ENCODE results near the gene MYOG. TPM values are rescaled to one million over a fixed set of nuclear protein-coding genes. Genes with fewer than 3 reads are reported as not detected.

MYOG gene
- total and polyA plus RNA-seq, 10 of the 15 experiments (the other 5 are each of a cell fraction or from before 2014, with no cell fraction given): not detected

- TF ChIP-seq IRF5 (IDR thresholded peaks at IDR 0.05; ENCODE audit: borderline replicate concordance) (no peak), ESRRA (IDR thresholded peaks at IDR 0.05; ENCODE audit: low read length) (no peak), JUNB (IDR thresholded peaks at IDR 0.05) (no peak)
- TF ChIP-seq, protein P1, sequence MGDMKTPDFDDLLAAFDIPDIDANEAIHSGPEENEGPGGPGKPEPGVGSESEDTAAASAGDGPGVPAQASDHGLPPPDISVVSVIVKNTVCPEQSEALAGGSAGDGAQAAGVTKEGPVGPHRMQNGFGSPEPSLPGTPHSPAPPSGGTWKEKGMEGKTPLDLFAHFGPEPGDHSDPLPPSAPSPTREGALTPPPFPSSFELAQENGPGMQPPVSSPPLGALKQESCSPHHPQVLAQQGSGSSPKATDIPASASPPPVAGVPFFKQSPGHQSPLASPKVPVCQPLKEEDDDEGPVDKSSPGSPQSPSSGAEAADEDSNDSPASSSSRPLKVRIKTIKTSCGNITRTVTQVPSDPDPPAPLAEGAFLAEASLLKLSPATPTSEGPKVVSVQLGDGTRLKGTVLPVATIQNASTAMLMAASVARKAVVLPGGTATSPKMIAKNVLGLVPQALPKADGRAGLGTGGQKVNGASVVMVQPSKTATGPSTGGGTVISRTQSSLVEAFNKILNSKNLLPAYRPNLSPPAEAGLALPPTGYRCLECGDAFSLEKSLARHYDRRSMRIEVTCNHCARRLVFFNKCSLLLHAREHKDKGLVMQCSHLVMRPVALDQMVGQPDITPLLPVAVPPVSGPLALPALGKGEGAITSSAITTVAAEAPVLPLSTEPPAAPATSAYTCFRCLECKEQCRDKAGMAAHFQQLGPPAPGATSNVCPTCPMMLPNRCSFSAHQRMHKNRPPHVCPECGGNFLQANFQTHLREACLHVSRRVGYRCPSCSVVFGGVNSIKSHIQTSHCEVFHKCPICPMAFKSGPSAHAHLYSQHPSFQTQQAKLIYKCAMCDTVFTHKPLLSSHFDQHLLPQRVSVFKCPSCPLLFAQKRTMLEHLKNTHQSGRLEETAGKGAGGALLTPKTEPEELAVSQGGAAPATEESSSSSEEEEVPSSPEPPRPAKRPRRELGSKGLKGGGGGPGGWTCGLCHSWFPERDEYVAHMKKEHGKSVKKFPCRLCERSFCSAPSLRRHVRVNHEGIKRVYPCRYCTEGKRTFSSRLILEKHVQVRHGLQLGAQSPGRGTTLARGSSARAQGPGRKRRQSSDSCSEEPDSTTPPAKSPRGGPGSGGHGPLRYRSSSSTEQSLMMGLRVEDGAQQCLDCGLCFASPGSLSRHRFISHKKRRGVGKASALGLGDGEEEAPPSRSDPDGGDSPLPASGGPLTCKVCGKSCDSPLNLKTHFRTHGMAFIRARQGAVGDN (IDR thresholded peaks at IDR 0.05): no peak
Measured at GRCh38 chr1:203126866-203127665, 41.3 kb upstream of the MYOG start (continued).

DNA sequence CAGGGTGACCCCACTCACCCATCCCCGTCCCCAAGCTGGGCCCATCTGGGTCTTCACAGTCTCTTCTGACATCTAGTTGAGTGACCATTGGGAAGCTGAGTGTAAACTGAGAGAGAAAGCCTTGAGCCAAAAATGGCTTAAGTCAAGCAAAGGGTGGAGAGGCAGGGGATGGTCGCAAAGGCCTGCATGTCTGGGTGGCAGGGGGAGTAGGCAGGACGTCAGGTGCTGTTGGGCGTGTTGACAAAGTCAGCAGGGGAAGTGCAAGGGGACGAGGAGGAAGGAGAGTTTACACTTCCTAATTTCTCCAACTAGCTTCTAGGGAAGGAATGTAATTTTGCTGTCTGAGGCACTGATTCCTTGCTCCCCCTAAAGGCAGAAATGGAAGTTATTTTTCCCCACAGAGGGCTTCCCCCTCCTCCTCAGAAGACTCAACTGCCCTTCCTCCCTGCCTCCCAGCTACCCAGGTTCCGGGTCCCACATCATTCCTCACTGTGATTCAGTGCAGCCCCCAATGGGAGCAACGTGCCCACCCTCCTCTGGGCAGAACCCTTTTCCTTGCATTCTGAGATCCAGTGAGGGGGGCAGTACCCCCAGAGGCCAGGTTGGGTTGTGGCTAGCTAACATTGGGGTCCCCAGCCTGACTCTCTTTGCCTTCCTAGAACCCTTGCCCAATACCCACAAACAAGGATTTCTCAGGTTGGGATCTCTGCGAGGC lies 40.5 kb upstream of the MYOG start:
- DNase-seq (ENCODE audit: low read depth, low spot score) (no peak), FAIRE-seq (no peak), ATAC-seq (no peak)
- in situ Hi-C loops (cut with MboI): no loop called here
- Histone ChIP-seq H3K4me1 (ENCODE audit: control insufficient read depth, insufficient read depth, low read length) (no peaks in the 10 kb centered on the region), H3K9ac (ENCODE audit: control insufficient read depth, insufficient read depth, low read length) (no peak overlapping the region), H3K27ac (ENCODE audit: control insufficient read depth, insufficient read depth) (no peak overlapping the region), H2AFZ (ENCODE audit: control insufficient read depth, low read depth, low read length) (no peak overlapping the region), H3K4me2 (ENCODE audit: control insufficient read depth, insufficient read depth) (no peak overlapping the region), H3K79me2 (ENCODE audit: control insufficient read depth, insufficient read depth, low read length) (no peaks in the 10 kb centered on the region), H3K36me3 (ENCODE audit: control insufficient read depth in 2 of 2, insufficient read depth in 2 of 2, low read length in 1 of 2) (no peaks in the 10 kb centered on the region), H4K20me1 (ENCODE audit: control insufficient read depth, insufficient read depth) (no peaks in the 10 kb centered on the region), H3K27me3 (replicated peaks in 1 of 2; ENCODE audit: control insufficient read depth in 2 of 2, insufficient read depth in 2 of 2, low read length in 1 of 2) (peaks cover 5 to 8% of the 10 kb centered on the region in 2 experiments), H3K4me3 (no peak overlapping the region), H3K9me3 (replicated peaks; ENCODE audit: control insufficient read depth, insufficient read depth, low read length) (no peaks in the 10 kb centered on the region)
- CTCF ChIA-PET: interaction anchor here (0.9 to 2.1 kb wide), 5 partner anchors 34 to 93 kb away, joined by 3 to 9 read pairs (median 4); no protein-coding TSS in a partner anchor
- WGBS (ENCODE audit: insufficient coverage, insufficient replicate concordance, low lambda C conversion rate, missing lambda C conversion rate): 13% methylated on average over 8 of the region's 8 CpGs
- RAD21 ChIA-PET (ENCODE audit: unreplicated experiment): no interaction called here
- TF ChIP-seq, protein P2, sequence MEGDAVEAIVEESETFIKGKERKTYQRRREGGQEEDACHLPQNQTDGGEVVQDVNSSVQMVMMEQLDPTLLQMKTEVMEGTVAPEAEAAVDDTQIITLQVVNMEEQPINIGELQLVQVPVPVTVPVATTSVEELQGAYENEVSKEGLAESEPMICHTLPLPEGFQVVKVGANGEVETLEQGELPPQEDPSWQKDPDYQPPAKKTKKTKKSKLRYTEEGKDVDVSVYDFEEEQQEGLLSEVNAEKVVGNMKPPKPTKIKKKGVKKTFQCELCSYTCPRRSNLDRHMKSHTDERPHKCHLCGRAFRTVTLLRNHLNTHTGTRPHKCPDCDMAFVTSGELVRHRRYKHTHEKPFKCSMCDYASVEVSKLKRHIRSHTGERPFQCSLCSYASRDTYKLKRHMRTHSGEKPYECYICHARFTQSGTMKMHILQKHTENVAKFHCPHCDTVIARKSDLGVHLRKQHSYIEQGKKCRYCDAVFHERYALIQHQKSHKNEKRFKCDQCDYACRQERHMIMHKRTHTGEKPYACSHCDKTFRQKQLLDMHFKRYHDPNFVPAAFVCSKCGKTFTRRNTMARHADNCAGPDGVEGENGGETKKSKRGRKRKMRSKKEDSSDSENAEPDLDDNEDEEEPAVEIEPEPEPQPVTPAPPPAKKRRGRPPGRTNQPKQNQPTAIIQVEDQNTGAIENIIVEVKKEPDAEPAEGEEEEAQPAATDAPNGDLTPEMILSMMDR (IDR thresholded peaks at IDR 0.05 in 2 of 3, conservative IDR thresholded peaks at IDR 0.05 in 1 of 3; ENCODE audit: control insufficient read depth in 2 of 3, extremely low read depth in 1 of 3, insufficient read depth in 1 of 3, low read depth in 3 of 3, low read length in 3 of 3): peak in 2 of 3 experiments; percentile 9 to 19; a peak in 1 of 6 replicates
- no peak for TF ChIP-seq ZNF24 (IDR thresholded peaks at IDR 0.05)
- BruUV-seq (replicated peaks): no TSS peak
- intact Hi-C loops (cut with micrococcal nuclease; ENCODE audit: unreplicated experiment): no loop called here
- SMC1A ChIA-PET (ENCODE audit: uncharacterized antibody, unreplicated experiment): interaction anchor here (1.4 kb wide), 1 partner anchor 11 kb away, joined by 3 read pairs; no protein-coding TSS in a partner anchor
- POLR2A ChIA-PET: no interaction called here
